Amniotic epithelial cell (primary cell): ENCODE results near the gene GMPS.
"Not testable (repeated sequence)": the region's sequence is repeated elsewhere in the genome, so short reads cannot be mapped to it uniquely, and the experiment has no call there.

Source experiments
- DNase-seq: peaks from one replicate; pipeline ENCODE4 v3.0.0-alpha.2; 2010; ENCODE audit warnings: low read depth

Gene GMPS

GRCh38 chr3:155870133-155870944, at the start of gene GMPS:
Gene GMPS, plus strand, starts transcription at chr3:155870650. Its CDS starts 221 bp downstream, at chr3:155870871.
- DNase-seq = peak; percentile 84

DNA sequence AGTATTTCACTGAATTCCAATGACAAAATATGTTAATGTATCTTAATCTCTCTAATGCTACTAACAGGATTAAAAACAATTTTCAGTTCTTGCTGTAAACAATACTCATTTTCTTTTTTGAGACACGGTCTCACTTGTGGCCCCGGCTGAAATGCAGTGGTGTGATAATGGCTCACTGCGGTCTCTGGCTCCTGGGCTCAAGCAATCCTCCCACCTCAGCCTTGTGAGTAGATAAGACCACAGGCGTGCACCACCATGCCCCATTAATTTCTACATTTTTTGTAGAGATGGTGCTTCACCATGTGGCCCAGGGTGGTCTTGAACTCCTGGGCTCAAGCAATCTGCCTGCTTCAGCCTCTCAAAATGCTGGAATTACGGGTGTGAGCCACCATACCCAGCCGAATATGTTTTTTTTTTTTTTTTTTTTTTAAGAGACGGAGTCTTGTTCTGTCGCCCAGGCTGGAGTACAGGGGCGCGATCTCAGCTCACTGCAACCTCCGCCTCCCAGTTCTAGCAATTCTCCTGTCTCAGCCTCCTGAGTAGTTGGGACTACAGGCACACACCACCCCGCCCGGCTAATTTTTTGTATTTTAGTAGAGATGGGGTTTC, 41.9 kb upstream of the GMPS start:
- not testable (repeated sequence) for DNase-seq

DNA sequence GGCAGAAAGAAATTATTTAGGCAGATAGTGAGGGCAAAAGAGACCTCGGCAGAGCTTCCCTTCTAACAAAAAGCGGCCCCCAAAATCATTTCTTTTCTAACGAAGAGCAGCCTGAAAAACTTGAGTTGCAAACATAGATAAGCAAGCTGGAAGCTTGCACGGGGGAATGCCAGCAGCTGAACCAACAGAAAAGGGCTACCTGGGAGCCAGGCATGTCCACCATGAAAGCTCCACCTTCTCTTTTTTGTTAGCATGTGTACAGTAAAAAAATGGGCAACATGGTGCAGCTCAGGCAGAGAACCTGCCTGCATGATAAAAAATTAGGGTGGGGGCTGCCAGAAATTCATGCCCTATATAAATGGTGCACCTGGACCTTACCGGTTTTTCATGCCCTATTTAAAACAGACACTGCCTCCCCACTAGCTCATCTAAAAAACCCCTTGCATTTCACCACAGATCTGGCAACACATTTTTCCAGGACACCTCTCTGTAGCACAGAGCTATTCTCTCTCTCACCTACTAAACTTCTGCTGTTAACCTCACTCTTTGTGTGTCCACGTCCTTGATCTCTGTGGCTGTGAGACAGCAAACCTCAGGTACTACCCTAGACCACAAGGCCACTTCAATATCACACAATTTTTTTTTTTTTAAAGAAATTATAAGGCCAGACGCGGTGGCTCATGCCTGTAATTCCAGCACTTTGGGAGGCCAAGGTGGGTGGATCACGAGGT, 34.9 kb upstream of the GMPS start:
- no peak for DNase-seq

DNA sequence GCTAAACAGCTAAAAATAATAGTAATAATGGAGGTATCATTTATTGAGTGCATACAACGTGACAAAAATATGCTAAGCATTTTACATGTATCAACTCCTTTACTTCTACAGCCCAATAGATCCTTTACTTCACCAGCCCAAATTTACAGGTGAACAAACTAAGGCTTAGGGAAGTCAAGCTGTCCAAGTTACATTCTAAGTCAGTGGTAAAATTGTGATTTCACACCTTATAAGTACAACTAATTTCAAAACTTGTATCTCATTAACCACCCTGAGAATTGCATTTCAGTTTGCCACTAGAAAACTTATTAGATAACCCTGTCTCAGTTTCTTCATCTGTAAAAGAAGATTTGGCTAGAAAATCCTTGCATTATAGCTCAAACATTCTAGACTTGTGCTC, 26.9 kb upstream of the GMPS start:
- no peak for DNase-seq

- DNase-seq = peak; percentile 28
Observed at GRCh38 chr3:155846119-155846518, 24.3 kb upstream of the GMPS start.

DNA sequence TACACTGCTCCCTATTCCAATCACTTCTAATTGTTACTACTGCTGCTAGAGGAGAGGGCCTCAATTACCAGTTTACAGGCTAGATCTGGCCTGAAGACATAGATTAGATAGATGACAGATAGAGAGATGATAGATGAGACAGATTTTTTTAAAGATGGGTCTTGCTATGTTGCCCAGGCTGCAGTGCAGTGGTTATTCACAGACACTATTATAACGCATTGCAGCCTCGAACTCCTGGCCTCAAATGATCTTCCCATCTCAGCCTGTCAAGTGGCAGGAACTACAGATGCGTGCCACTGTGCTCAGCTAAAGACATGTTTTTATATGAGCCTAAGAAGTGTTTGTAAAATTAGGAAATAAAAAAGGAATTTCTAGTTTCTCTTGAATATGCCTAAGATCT, 22.5 kb upstream of the GMPS start:
- DNase-seq = no peak

GRCh38 chr3:155849404-155849803, 21.0 kb upstream of the GMPS start:
- not testable (repeated sequence) for DNase-seq

- no peak for DNase-seq
Observed at GRCh38 chr3:155852341-155852740, 18.1 kb upstream of the GMPS start.

DNA sequence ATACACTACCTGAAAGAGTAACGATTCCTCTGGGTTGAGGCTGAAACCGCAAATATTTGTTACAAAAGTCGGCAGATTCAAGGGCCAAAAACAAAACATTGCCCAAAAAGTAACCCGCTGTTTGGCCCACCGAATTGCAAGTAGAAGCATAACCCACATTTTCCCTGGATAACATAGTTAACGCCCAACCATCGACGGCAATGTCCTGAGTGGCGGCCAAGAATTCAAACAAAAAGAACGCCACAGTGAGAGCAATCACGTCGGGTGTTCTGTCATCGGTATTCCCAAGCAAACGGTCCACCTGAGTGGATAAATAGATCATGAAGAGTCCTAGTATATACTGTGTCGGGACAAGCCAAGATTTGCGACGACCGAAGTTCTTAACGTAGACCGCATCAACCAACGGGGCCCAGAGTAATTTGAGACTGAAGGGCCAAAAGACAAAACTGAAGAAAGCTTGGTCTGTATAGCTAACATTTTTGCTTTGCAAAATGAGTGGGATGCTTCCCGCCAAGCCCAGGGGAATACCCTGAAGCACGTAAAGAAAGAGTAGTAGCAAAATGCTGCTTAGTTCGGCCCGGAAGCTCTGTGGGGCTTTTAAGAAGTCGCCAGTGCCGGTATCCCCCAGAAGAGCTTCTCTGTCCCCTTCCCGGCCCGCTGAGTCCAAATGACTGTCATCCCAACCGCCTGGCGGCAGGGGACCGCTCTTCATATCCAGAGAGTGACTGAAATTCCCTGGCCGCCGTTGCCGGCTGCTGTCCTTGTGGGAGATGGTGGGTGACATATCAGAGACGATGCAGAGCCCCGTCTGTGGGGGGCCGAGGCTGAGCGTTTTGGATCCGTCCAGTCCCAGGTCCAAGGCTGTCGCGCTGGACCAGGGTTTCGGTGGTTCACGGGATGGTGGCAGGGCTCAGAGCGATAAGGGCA, 17.0 kb upstream of the GMPS start:
- no peak for DNase-seq

DNA sequence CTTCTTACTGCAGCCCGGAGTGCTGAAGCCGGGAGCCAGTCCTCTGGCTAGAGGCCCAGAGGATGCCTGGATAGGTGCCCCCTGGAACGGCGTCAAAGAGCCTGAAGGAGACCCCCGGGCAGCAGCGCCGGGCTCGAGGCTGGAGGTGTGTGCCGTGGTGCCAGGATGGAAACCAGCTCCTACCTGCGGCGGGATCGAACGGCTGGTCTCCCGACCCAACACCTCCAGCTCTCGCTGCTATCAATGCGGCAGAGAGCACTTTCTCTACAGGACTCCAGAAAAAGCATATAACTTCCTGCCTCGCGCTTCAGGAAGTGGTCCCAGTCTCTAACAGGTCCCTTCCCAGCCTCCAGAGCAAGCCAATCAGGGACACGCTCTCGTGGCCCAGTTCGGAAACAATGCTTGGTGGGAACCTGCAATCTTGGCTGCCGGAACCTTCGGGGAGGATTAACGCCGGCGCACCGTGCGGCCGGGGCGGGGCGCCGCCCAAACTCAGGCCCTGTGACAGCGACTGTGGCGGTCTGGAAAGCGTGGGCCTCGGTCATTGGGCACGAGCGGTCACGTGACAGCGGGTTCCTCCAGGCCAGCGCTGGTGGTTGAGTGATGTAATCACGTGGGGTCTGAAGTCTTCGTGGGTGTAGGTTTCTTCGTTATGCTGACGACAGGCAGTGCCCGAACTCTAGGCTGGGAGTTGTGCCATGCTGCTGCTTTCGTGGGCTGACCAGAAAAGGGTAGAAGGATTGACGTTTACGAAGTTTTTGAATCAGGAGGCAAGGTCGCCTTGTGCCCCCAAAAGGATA, 16.1 kb upstream of the GMPS start, which contains the start of gene SLC33A1:
Gene SLC33A1 (minus strand): TSS at position 287 of the 800 bp plus-strand sequence. CDS start 430 bp downstream, outside the sequence.
- peak; percentile 99 for DNase-seq

DNA sequence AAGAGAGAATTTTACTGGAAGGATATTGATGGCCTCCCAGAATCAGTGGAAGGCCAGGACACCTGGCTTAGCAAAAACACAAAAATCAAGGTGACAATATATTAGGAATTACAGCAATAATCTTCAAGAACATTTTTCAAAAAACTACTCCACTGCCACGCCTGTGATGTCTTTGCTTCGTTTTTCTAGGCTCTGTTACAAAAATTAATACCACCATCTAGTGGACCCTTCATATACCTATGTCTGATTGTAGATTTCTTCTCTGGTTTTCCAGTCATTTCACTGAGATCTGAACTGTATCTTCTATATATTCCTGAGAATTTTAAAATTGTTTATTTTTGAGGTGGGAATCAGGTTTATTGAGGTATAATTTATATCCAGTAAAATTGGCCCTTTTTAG, 10.6 kb upstream of the GMPS start:
- no peak for DNase-seq

- DNase-seq = not testable (repeated sequence)
Observed at GRCh38 chr3:155860424-155860823, 10.0 kb upstream of the GMPS start.

DNA sequence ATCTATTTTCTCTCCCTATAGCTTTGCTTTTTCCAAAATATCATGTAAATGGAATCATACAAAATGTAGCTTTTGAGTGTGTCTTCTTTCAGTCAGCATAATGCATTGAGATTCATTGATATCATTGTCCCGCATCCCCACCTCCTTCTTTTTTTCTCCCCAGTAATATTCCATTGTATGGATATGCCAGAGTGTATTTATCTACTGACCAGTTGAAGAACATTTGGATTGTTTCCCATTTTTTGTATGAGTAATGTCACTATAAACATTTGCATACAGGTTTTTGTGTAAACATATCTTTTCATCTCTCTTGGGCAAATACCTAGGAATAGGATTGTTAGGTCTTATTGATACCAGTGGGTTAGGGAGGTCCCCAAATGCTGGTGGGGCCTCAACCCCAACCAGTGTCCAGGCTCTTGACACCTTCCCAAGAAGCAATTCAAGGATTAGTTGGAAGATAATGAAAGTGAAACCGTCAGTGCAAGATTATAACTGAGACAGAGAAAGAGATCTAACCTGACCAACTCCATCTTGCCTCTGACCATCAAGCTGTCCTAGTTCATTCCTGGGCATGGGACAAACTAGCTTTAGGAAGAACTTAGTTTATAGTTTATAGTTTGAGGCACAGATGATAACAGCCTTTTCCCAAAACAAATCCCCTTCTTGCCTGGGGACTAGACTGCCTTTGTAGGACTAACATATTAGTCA, 8.8 kb upstream of the GMPS start:
- no peak for DNase-seq

GRCh38 chr3:155862290-155862982, 8.0 kb upstream of the GMPS start:
- DNase-seq = peak; percentile 61

- DNase-seq = no peak
Observed at GRCh38 chr3:155863072-155863784, 7.2 kb upstream of the GMPS start.

GRCh38 chr3:155869691-155870090, 759 bp upstream of the GMPS start:
- DNase-seq = no peak

- DNase-seq = peak; percentile 40
Observed at GRCh38 chr3:155870945-155871745, 695 bp downstream of the GMPS start.

- no peak for DNase-seq
Observed at GRCh38 chr3:155871746-155872158, 1.3 kb downstream of the GMPS start.
